A549 (cell line): Measurements from ENCODE around the gene TBCCD1.

ENCODE experiments used
- CHD2 ChIP-seq: fragments of 150-350 bp; IDR thresholded peaks from 2 replicates; pipeline ENCODE4 v1.6.1; 2014; ENCODE audit warnings: low read length; ENCODE audit not compliant: partially characterized antibody
- CTCF ChIP-seq: fragments of >200 bp; sonication (Bioruptor Twin); formaldehyde crosslinking; IDR thresholded peaks from 3 replicates; pipeline ENCODE4 v1.5.1; 2016
- EHMT2 ChIP-seq: fragments of 200-600 bp; sonication (generic); IDR thresholded peaks from 2 replicates; pipeline ENCODE4 v1.6.1; 2016; ENCODE audit warnings: antibody characterized with exemption, low read depth, mild to moderate bottlenecking, moderate library complexity
- KDM1A ChIP-seq: fragments of 200-600 bp; sonication (generic); IDR thresholded peaks from 2 replicates; pipeline ENCODE4 v1.6.1; 2016; ENCODE audit warnings: low read depth, mild to moderate bottlenecking
- MAZ ChIP-seq: fragments of 150-350 bp; IDR thresholded peaks from 2 replicates; pipeline ENCODE4 v1.6.1; 2014; ENCODE audit warnings: antibody characterized with exemption, low read depth, low read length, borderline replicate concordance
- POLR2A ChIP-seq: IDR thresholded peaks from 2 replicates; pipeline ENCODE4 v1.6.1; 2012; ENCODE audit warnings: mild to moderate bottlenecking, low read length
- RAD21 ChIP-seq, 2 experiments: fragments of >200 bp in 1 of 2; sonication (Bioruptor Twin) in 1 of 2; formaldehyde crosslinking in 1 of 2; IDR thresholded peaks in 1 of 2; conservative IDR thresholded peaks in 1 of 2; 2 replicates in 1 of 2; 3 replicates in 1 of 2; pipeline ENCODE4 v1.6.1; 2012 to 2018; ENCODE audit warnings: inconsistent platforms in 1 of 2
- REST ChIP-seq: fragments of 200-600 bp; sonication (generic); IDR thresholded peaks from 2 replicates; pipeline ENCODE4 v1.6.1; 2016; ENCODE audit warnings: antibody characterized with exemption, mild to moderate bottlenecking, moderate library complexity
- USF2 ChIP-seq: fragments of 450-650 bp; IDR thresholded peaks from 2 replicates; pipeline ENCODE4 v1.6.1; 2014; ENCODE audit warnings: antibody characterized with exemption
- ZFP36 ChIP-seq: fragments of 450-650 bp; IDR thresholded peaks from 2 replicates; pipeline ENCODE4 v1.6.1; 2014; ENCODE audit warnings: borderline replicate concordance; ENCODE audit not compliant: partially characterized antibody

- TF ChIP-seq EHMT2 (no peak), KDM1A (no peak), CTCF (no peak), MAZ (no peak), POLR2A (no peak), ZFP36 (no peak), REST (no peak), RAD21 (conservative IDR thresholded peaks at IDR 0.05 in 1 of 2, IDR thresholded peaks at IDR 0.05 in 1 of 2) (no peak), USF2 (no peak), CHD2 (no peak)
Observed at GRCh38 chr3:186552408-186553031, 14.6 kb downstream of the TBCCD1 start.
